GM12801 (cell line): ENCODE results near the gene NABP2.

Experiments used
- TF ChIP-seq, protein P1 (sequence below): IDR thresholded peaks from one replicate; pipeline ENCODE4 v1.5.1; 2011; ENCODE audit warnings: control low read depth; ENCODE audit not compliant: insufficient read length; ENCODE audit errors: extremely low read depth

The NABP2 gene

DNA sequence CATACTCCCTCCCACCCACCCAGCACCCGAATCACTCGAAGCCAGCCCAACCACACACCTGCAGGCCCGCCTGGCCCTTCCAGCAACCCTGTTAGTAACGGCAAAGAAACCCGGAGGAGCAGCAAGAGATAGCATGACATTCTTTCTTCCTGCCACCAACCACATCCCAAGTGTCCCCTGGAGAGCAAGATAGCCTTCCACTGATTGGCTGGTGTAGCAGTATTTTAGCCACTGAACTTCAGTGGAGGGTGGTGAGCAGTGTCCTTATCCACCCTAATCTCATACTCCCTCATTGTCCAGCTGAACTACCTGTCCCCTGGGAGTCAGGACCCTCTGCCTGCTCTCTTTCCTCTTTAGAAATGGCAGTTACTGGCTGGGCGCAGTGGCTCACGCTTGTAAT is 4.9 kb downstream of the NABP2 start:
- TF ChIP-seq, protein P1, sequence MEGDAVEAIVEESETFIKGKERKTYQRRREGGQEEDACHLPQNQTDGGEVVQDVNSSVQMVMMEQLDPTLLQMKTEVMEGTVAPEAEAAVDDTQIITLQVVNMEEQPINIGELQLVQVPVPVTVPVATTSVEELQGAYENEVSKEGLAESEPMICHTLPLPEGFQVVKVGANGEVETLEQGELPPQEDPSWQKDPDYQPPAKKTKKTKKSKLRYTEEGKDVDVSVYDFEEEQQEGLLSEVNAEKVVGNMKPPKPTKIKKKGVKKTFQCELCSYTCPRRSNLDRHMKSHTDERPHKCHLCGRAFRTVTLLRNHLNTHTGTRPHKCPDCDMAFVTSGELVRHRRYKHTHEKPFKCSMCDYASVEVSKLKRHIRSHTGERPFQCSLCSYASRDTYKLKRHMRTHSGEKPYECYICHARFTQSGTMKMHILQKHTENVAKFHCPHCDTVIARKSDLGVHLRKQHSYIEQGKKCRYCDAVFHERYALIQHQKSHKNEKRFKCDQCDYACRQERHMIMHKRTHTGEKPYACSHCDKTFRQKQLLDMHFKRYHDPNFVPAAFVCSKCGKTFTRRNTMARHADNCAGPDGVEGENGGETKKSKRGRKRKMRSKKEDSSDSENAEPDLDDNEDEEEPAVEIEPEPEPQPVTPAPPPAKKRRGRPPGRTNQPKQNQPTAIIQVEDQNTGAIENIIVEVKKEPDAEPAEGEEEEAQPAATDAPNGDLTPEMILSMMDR = no peak

DNA sequence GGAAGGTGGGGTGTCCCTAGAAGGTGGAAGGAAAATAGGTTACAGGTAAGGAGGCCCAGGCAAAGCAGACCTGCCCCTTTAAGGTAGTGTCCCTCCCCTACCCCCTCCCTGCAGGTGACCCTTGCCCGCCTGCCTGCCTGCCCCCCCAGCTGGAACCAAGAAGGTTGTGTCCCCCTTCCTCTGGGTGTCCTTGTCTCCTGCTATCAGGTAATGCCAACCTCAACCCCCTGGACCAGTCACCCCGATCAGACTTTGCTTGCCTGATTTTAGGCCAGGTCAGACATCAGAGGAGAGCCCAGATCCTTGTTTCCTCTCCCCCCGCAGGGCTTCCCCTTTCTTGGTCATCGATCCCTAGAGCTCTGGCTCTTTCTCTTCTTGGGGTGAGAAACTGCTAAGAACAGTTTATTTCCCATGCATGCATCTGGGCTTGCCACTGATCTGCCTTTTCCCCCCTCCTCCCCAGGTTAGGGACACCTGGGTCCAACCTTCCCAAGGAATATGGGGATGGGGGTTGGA is 5.8 kb downstream of the NABP2 start, which contains the start of gene SLC39A5:
Gene SLC39A5, plus strand, starts transcription at position 136 of the 516 bp plus-strand sequence. CDS start 1,224 bp downstream, outside the sequence.
- TF ChIP-seq, protein P1 = no peak

DNA sequence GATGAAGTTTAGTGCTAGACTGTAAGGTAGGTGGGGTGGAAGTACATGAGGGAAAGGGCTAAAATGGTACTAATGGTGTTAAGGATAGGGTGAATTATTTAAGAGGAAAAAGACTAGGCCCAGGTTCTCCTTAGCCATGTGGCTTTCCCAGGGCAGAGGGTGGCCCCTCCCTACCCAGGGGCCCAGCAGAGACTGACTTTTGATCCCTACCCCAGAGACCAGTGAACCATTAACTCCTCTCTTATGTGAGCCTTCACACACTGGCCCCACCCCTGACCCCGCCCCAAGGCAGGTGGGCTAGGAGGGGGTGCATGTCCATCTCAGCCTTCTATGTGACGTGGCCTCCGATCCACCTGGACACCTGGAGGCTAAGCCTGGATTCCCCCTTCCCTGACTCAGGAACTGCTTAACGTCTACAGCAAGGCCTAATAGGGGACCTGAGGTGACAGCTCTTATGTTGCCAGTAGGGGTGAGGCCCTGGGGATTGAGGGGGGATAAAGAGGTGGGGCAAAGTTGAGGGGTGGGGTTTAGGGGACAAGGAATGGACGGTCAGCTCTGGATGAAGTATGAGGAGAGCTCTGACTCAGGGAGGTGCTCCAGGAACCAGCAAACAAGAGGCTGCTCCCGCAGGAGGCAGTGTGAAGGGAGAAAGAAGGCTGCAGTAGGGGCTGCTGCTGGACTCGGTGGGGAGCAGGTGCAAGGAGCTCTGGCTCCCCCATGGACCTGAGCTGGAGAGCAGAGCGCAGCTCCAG is 6.5 kb downstream of the NABP2 start:
- TF ChIP-seq, protein P1 = no peak

DNA sequence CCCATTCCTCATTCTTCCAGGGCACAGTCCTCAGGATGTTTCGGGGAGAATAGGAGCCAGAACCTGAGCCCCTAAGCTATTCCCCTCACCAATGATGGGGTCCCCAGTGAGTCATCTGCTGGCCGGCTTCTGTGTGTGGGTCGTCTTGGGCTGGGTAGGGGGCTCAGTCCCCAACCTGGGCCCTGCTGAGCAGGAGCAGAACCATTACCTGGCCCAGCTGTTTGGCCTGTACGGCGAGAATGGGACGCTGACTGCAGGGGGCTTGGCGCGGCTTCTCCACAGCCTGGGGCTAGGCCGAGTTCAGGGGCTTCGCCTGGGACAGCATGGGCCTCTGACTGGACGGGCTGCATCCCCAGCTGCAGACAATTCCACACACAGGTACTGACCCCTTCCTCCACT is 7.0 kb downstream of the NABP2 start:
- TF ChIP-seq, protein P1 = no peak

DNA sequence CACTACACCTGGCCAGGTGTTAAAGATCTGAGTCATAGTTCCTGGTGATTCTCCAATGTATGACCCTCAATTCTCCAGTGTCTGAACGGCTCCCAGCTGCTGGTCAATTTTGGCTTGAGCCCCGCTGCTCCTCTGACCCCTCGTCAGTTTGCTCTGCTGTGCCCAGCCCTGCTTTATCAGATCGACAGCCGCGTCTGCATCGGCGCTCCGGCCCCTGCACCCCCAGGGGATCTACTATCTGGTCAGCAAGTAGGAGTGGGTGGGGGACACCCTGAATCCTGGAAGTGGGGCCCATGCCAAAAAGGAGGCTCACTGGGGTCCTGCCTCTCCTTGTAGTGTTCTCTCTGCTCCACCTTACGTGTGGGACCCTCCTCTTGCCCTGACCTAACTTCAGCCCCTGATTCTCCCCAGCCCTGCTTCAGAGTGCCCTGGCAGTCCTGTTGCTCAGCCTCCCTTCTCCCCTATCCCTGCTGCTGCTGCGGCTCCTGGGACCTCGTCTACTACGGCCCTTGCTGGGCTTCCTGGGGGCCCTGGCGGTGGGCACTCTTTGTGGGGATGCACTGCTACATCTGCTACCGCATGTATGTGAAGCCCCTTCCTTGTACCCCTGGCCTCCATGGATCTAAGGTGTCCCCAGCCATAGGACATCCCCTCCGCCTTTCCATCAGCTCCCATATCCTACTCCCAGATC is 10.7 kb downstream of the NABP2 start:
- TF ChIP-seq, protein P1 = no peak

DNA sequence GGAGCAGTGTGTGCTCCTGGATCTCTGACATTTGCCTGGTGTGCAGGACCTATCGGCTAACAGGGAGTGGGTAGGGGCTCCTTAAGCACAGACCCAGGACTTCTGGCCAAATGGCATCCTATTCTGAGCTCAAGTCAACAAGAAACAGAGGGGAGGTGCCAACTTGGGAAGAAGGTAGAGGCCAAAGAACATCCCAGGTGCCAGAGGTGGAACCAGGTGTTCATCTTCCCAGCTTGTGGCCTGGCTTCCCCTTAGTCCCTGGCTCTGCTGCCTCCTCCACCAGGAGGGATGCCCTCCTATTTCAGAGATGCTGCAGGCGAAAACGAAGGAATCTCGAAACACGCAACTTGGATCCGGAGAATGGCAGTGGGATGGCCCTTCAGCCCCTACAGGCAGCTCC is 11.9 kb downstream of the NABP2 start:
- TF ChIP-seq, protein P1 = no peak

DNA sequence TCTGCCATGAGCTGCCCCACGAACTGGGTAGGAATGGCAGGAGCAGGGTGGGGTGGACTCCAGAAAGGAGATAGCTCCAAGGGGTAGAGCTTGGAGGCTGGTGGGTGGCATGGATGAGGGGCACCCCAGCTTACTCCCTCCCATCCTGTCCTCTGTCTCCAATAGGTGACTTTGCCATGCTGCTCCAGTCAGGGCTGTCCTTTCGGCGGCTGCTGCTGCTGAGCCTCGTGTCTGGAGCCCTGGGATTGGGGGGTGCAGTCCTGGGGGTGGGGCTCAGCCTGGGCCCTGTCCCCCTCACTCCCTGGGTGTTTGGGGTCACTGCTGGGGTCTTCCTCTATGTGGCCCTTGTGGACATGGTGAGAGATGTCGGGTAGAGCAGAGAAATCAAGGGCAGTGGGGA is 12.8 kb downstream of the NABP2 start:
- TF ChIP-seq, protein P1 = no peak
